Right cardiac atrium (tissue), 5 donors: Measurements from ENCODE around the gene IFNA10. TPM values are rescaled to one million over a fixed set of nuclear protein-coding genes. Genes with fewer than 3 reads are reported as not detected.
"Not testable (repeated sequence)": the region's sequence is repeated elsewhere in the genome, so short reads cannot be mapped to it uniquely, and the experiment has no call there.

Experiments
- ATAC-seq, 2 donors: fragments of 200-7000 bp; cut with Tn5 transposase; one replicate each; pipeline versions ENCODE4 v1.8.0 to v1.9.1; 2020; ENCODE audit warnings: moderate library complexity in 2 of 2, mild to moderate bottlenecking in 1 of 2
- DNase-seq, 3 donors: peaks; one replicate each; pipeline ENCODE4 v3.0.0-alpha.2; 2020
- H3K27ac ChIP-seq: one replicate; pipeline ENCODE4 v1.5.1; 2013; ENCODE audit warnings: mild to moderate bottlenecking, low read length, control low read depth, moderate library complexity
- H3K27me3 ChIP-seq: one replicate; pipeline ENCODE4 v1.6.1; 2013; ENCODE audit not compliant: control insufficient read depth, insufficient read depth
- H3K4me1 ChIP-seq: one replicate; pipeline ENCODE4 v1.6.1; 2013; ENCODE audit warnings: low read length; ENCODE audit not compliant: control insufficient read depth, insufficient read depth
- H3K4me3 ChIP-seq: one replicate; pipeline ENCODE4 v1.5.1; 2013; ENCODE audit warnings: low read length, control low read depth
- H3K9me3 ChIP-seq: one replicate; pipeline ENCODE4 v1.6.1; 2013; ENCODE audit warnings: low read length; ENCODE audit not compliant: control insufficient read depth
- WGBS: extraction: QIAGEN DNeasy Blood & Tissue Kit; methylation state at CpG from one replicate; pipeline ENCODE4 v1.1.7; 2013; 5-methylcytosine and 5-hydroxymethylcytosine counted together
- intact Hi-C, 4 donors: fragments of 100-400 bp; cut with DNase I; formaldehyde crosslinking; loops; one replicate each; pipeline versions ENCODE4 v1.11.0 to v1.14.0; 2022 to 2023
- long read RNA-seq, 4 donors: library from polyadenylated mRNA; unstranded; transcript quantifications; one replicate each; pipeline ENCODE4 v2.0.0, GENCODE V29; 2020 to 2021
- polyA plus RNA-seq: library from polyadenylated mRNA; stranded (reverse); fragments of 200-250 nt; gene quantifications from one replicate; pipeline ENCODE4 v1.2.3, GENCODE V29; 2013
- total RNA-seq, 4 donors: library from RNA; stranded (reverse); fragmentation: NEBNext Ultra II Directional; extraction: Animal tissue kit (Norgen Biotek cat#: 25700); gene quantifications; one replicate each; pipeline ENCODE4 v1.2.1, GENCODE V29; 2021
- donor health status: healthy with polysubstance abuse.
- donor health status: DM: no; HTN: yes; CAD: no.
- donor health status: DM: no; HTN: no; CAD: no.
- donor health status: DM: no; HTN: yes; CAD: no; lungs with severe emphysema.
- donor health status: DM: yes; HTN: yes; CAD: no.

Gene IFNA10
- total RNA-seq (not detected), polyA plus RNA-seq (not detected)
- long read RNA-seq, donor 1: 0 reads
- long read RNA-seq, donor 2: 0 reads
- long read RNA-seq, donor 3: 0 reads
- long read RNA-seq, donor 4: 0 reads

DNA sequence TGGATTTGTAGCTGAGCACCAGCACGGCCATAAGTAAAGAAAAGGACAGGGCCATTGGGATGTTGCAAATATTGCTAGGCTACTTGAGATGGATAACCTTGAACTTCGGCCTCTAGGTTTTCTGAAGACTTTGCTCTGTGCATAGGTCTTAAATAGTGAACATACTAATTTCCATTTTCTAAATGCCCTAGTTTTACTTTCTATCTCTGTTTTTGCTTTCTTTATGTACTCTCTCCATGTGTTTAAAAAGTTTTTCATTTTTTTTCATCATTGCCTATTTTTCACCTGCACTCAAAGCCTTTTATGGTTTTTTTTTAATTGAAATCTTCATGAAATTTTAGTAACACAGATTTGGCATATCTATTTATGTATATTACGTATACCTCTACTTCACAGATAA lies at the start of gene IFNA10:
Gene IFNA10 (minus strand): TSS at position 101 of the 400 bp plus-strand sequence. CDS start 46 bp downstream, at position 55.
- DNase-seq, H3K9me3 ChIP-seq, H3K4me3 ChIP-seq, H3K4me1 ChIP-seq, intact Hi-C loops, H3K27ac ChIP-seq, ATAC-seq, H3K27me3 ChIP-seq: not testable (repeated sequence)
- 81% methylated on average over 3 of the region's 3 CpGs for WGBS

- intact Hi-C loops: no loop called here
- Histone ChIP-seq H3K4me1 (no peaks in the 10 kb centered on the region), H3K4me3 (no peak overlapping the region), H3K27me3 (no peaks in the 10 kb centered on the region), H3K9me3 (no peaks in the 10 kb centered on the region), H3K27ac (no peak overlapping the region)
- no peak for ATAC-seq
- WGBS: 87% methylated on average over 5 of the region's 5 CpGs
- DNase-seq: no peak
Observed at GRCh38 chr9:21255538-21256212, 48.7 kb upstream of the IFNA10 start.

- peak; percentile 80 to 93 for ATAC-seq
- intact Hi-C loops: no loop called here
- Histone ChIP-seq H3K4me1 (no peaks in the 10 kb centered on the region), H3K27ac (no peak overlapping the region), H3K27me3 (no peaks in the 10 kb centered on the region), H3K4me3 (no peak overlapping the region), H3K9me3 (no peaks in the 10 kb centered on the region)
- DNase-seq: peak; percentile 40 to 58 (median 55)
- WGBS: 0% methylated on average over 3 of the region's 3 CpGs
Observed at GRCh38 chr9:21252721-21253547, 46.0 kb upstream of the IFNA10 start.

GRCh38 chr9:21251638-21252037 lies 44.7 kb upstream of the IFNA10 start:
- Histone ChIP-seq H3K4me1 (no peaks in the 10 kb centered on the region), H3K27ac (no peak overlapping the region), H3K9me3 (no peaks in the 10 kb centered on the region), H3K4me3 (no peak overlapping the region), H3K27me3 (no peaks in the 10 kb centered on the region)
- WGBS: 68% methylated on average over 4 of the region's 4 CpGs
- ATAC-seq (no peak), DNase-seq (no peak)
- intact Hi-C loops: no loop called here

- Histone ChIP-seq H3K27ac (no peak overlapping the region), H3K4me3 (no peak overlapping the region), H3K27me3 (no peaks in the 10 kb centered on the region), H3K4me1 (no peaks in the 10 kb centered on the region), H3K9me3 (no peaks in the 10 kb centered on the region)
- DNase-seq (no peak), ATAC-seq (no peak)
- WGBS: 33% methylated on average over 1 of the region's 1 CpG
- intact Hi-C loops: no loop called here
Observed at GRCh38 chr9:21251190-21251589, 44.2 kb upstream of the IFNA10 start.

DNA sequence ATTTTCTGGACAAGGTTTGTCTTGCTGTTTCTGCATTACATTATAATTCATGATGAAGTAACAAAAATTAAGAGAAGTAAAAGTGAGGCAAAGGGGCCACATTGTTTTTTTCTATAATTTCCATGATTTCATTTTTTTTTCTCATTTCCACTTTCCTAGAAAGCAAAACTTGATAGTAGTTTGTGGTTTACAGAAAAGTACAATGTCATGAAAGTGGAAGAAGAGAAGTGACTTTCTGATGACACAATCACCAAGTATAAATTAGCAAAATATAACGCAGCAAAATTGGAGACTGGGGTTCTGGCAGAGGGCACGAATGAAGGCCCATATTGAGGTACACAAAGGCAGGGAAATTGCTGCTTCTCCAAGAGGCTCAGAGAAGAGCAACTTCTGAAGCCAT lies 37.9 kb upstream of the IFNA10 start:
- H3K27ac ChIP-seq: no peak overlapping the region
- H3K9me3 ChIP-seq: no peaks in the 10 kb centered on the region
- ATAC-seq: no peak
- H3K4me1 ChIP-seq: no peaks in the 10 kb centered on the region
- no peak overlapping the region for H3K4me3 ChIP-seq
- H3K27me3 ChIP-seq: no peaks in the 10 kb centered on the region
- DNase-seq: no peak
- 47% methylated on average over 2 of the region's 2 CpGs for WGBS
- intact Hi-C loops: loop anchor here in 1 of 4 donors (10.0 kb wide), 1 partner anchor 540 kb away; no protein-coding TSS in a partner anchor

DNA sequence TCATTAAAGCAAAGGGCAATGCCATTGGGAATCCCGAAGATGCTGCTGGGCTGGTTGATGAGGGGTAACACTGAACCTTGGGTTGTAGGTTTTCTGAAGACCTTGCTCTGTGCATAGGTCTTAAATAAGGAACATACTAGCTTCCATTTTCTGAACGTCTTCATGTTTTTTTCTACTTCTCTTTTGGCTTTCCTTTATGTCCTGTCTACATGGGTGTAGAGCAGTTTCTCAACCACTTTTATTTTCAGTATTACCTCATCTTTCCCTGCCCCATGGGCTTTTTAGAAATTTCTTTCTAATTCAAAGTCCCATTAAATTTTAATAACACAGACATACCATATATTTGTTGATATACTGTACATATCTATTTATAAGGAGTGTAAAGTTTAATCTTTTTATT lies 33.0 kb upstream of the IFNA10 start, which contains the start of gene IFNA14:
Gene IFNA14 (minus strand): TSS at position 95 of the 400 bp plus-strand sequence. CDS start 70 bp downstream, at position 25.
- intact Hi-C loops: loop anchor here in 1 of 4 donors (10.0 kb wide), 1 partner anchor 545 kb away; no protein-coding TSS in a partner anchor
- Histone ChIP-seq H3K27ac (no peak within 1 kb of the TSS), H3K4me3 (no peak within 1 kb of the TSS), H3K27me3 (no peaks in the 10 kb centered on the region), H3K9me3 (no peaks in the 10 kb centered on the region), H3K4me1 (no peaks in the 10 kb centered on the region)
- ATAC-seq (no peak), DNase-seq (no peak)
- WGBS: 75% methylated on average over 2 of the region's 2 CpGs

DNA sequence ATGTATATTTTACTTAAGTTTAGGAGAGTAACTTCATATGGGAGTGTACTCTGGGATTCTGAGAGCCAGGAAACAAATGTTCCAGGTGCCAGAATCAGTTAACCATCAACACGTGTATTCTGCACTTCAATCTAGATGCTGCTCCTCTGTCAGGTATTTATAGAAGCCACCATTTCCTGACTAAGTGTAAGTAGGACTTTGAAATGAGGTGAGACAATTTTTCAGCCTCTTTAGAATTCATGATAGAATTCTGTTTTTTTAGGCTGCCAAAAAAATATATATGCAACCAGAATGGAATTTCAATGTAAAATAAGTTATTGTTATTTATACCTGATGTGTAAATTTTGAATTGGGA lies 29.4 kb upstream of the IFNA10 start:
- H3K27ac ChIP-seq, intact Hi-C loops, H3K27me3 ChIP-seq, H3K4me3 ChIP-seq, H3K4me1 ChIP-seq, H3K9me3 ChIP-seq, ATAC-seq, DNase-seq: not testable (repeated sequence)
- 7% methylated on average over 1 of the region's 1 CpG for WGBS

DNA sequence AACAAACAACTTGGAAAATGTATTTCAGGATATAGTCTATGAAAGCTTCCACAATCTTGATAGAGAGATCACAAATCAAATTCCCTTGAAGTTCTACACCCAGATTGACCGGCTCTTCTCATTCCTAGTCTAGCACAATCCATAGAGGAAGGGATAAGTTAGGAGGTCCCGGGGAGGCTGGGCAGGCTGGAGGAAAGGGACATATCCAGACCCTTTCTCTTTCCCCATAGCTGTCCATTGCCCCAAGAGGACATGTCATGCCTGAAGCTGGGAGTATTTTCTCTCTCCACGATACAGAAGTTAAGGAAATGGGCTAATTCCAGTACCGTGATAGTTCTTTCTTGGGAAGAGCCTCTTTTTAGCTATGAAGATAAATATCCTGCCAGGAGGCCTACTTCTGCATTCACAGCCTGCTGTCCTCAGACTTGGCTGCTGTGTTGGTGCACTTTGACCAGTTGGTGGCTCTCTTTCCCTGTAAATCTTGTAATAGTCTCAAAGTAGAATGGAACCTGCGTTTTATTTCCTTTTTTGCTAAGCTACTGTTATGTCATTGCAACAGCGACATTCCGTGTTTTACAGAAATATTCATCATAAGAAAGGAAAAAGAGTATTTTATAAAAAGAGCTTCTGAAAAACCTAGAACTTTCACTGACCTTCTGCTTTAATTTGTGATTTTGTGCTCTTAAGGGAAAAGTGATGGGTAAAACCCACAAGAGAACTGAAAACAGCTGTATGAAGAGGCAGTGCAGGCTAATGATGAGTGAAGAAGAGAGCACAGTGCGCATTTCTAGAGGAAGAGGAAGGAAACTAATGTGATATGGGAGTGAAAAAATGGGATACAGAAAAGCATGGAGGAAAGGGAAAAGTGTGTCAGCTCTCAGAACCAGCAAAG lies 28.8 kb upstream of the IFNA10 start:
- H3K27ac ChIP-seq, H3K27me3 ChIP-seq, H3K9me3 ChIP-seq, H3K4me1 ChIP-seq, intact Hi-C loops, H3K4me3 ChIP-seq: not testable (repeated sequence)
- peak; percentile 64 to 77 for ATAC-seq
- DNase-seq: peak in 1 of 3 donors; percentile 45
- WGBS: 31% methylated on average over 8 of the region's 8 CpGs

DNA sequence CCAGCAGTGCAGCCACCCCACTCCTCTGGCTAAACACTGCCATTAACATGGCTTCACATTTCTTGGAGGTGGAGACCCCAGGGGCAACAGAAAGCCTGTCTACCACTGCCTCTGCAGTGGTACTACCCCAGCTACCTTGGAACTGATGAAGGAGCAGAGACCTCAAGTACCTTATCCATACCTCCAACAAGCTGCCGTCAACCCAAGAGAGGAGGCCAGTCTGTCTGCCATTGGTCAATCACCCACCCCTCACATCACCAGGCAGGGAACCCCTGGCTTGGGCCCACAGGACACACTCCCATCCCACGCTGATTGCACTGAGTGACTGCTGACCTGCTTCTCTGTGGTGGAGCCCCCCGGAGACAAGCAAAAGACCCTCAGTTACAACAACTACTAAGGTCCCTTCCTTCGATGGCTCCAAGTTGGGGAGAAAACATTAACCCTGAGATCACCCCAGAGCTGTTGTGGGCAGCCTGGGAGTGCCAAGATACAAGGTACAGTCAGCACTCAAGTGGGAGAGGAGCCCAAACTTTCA lies 27.3 kb upstream of the IFNA10 start:
- H3K27ac ChIP-seq: no peak overlapping the region
- no peaks in the 10 kb centered on the region for H3K9me3 ChIP-seq
- H3K4me3 ChIP-seq: no peak overlapping the region
- ATAC-seq: no peak
- H3K27me3 ChIP-seq: no peaks in the 10 kb centered on the region
- no peaks in the 10 kb centered on the region for H3K4me1 ChIP-seq
- 76% methylated on average over 4 of the region's 4 CpGs for WGBS
- no peak for DNase-seq
- intact Hi-C loops: no loop called here
